ENCODE results near the gene DPEP2. TPM values are rescaled to one million over a fixed set of nuclear protein-coding genes. Genes with fewer than 3 reads are reported as not detected.
A peak's percentile ranks its signal among the peaks of the same experiment; 100 is the strongest.

DPEP2 gene
- total and polyA plus RNA-seq, 2 of the 13 experiments (the other 11 are each of a cell fraction or from before 2014, with no cell fraction given) = 0.18 TPM; not detected in 1

DNA sequence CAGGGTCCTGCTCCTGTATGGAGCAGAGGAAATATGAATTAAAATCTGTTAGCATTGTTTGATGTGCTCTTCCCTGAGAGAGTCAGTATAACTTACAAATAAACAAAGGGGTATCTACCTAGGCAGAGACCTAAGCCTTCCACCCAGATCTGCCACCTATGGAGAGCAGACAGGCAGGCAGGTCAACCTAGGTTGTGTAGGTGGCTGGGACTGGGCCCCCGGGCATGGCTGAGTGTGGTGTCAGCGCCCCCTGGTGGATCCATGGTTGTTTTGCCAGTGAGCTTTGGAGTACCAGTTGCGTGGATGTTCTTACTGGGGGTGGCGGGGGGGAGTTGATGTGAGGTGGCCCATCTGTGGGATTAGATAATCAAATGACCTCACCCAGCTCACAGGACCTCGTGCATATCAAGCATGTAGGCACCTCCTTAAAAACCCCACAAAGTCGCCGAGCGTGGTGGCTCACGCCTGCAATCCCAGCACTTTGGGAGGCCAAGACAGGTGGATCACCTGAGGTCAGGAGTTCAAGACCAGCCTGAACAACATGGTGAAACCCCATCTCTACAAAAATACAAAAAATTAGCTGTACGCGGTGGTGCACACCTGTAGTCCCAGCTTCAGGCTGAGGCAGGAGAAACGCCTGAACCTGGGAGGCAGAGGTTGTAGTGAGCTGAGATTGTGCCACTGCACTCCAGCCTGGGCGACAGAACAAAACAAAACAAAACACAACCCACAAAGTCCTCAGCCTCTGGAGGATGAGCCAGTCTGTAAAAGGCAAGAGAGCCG is 41.4 kb upstream of the DPEP2 start (continued):
- TF ChIP-seq ZSCAN29 (CRISPR knock-in tag; conservative IDR thresholded peaks at IDR 0.05) (no peak), ZFP41 (CRISPR knock-in tag; IDR thresholded peaks at IDR 0.05; ENCODE audit: borderline replicate concordance) (no peak), POGZ (CRISPR knock-in tag; IDR thresholded peaks at IDR 0.05) (no peak), ZNF224 (CRISPR knock-in tag; IDR thresholded peaks at IDR 0.05) (0 out of 2 replicates have a peak, but pooled peaks have one; percentile 27), ZNF101 (CRISPR knock-in tag; IDR thresholded peaks at IDR 0.05; ENCODE audit: borderline replicate concordance, low read depth) (no peak), ZNF615 (CRISPR knock-in tag; IDR thresholded peaks at IDR 0.05; ENCODE audit: borderline replicate concordance) (no peak), SNAPC5 (CRISPR knock-in tag; IDR thresholded peaks at IDR 0.05; ENCODE audit: borderline replicate concordance) (no peak), ATF7 (IDR thresholded peaks at IDR 0.05) (no peak), ATF7 (CRISPR knock-in tag; IDR thresholded peaks at IDR 0.05) (no peak), ZNF329 (CRISPR knock-in tag; IDR thresholded peaks at IDR 0.05; ENCODE audit: low read depth) (no peak), TSC22D2 (CRISPR knock-in tag; IDR thresholded peaks at IDR 0.05; ENCODE audit: borderline replicate concordance) (no peak), SRSF4 (IDR thresholded peaks at IDR 0.05; ENCODE audit: low read depth, low read length, poor library complexity, severe bottlenecking) (no peak), NFIC (IDR thresholded peaks at IDR 0.05; ENCODE audit: low read length) (no peak), NCOA2 (CRISPR knock-in tag; IDR thresholded peaks at IDR 0.05) (peak; percentile 11; the same call in 1 of the 2 replicates), ATF2 (CRISPR knock-in tag; IDR thresholded peaks at IDR 0.05) (peak; percentile 49; the same call in 1 of the 2 replicates), ZNF619 (CRISPR knock-in tag; IDR thresholded peaks at IDR 0.05) (no peak), TBP (CRISPR knock-in tag; IDR thresholded peaks at IDR 0.05) (no peak), MAFK (conservative IDR thresholded peaks at IDR 0.05 in 1 of 2, IDR thresholded peaks at IDR 0.05 in 1 of 2; ENCODE audit: low read length in 2 of 2) (no peak), EHMT2 (IDR thresholded peaks at IDR 0.05; ENCODE audit: borderline replicate concordance, low read depth, low read length) (no peak), MED1 (CRISPR knock-in tag; IDR thresholded peaks at IDR 0.05) (peak; percentile 53), ZEB1 (IDR thresholded peaks at IDR 0.05; ENCODE audit: insufficient replicate concordance, low read depth) (peak; percentile 17), ZNF331 (CRISPR knock-in tag; IDR thresholded peaks at IDR 0.05) (no peak), ZFP1 (CRISPR knock-in tag; IDR thresholded peaks at IDR 0.05) (no peak), ZNF780A (CRISPR knock-in tag; IDR thresholded peaks at IDR 0.05) (no peak), NR3C1 (CRISPR knock-in tag; IDR thresholded peaks at IDR 0.05) (no peak)
- TF ChIP-seq, protein P1, sequence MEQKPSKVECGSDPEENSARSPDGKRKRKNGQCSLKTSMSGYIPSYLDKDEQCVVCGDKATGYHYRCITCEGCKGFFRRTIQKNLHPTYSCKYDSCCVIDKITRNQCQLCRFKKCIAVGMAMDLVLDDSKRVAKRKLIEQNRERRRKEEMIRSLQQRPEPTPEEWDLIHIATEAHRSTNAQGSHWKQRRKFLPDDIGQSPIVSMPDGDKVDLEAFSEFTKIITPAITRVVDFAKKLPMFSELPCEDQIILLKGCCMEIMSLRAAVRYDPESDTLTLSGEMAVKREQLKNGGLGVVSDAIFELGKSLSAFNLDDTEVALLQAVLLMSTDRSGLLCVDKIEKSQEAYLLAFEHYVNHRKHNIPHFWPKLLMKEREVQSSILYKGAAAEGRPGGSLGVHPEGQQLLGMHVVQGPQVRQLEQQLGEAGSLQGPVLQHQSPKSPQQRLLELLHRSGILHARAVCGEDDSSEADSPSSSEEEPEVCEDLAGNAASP (CRISPR knock-in tag; IDR thresholded peaks at IDR 0.05; ENCODE audit: borderline replicate concordance) = peak; percentile 91; the same call in 1 of the 2 replicates
- TF ChIP-seq, protein P2, sequence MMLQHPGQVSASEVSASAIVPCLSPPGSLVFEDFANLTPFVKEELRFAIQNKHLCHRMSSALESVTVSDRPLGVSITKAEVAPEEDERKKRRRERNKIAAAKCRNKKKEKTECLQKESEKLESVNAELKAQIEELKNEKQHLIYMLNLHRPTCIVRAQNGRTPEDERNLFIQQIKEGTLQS (CRISPR knock-in tag; IDR thresholded peaks at IDR 0.05) = no peak

All from HepG2 (cell line).